MCF 10A (cell line): ENCODE results near the gene RPS16. TPM values are rescaled to one million over a fixed set of nuclear protein-coding genes. Genes with fewer than 3 reads are reported as not detected.

Source experiments
- BruUV-seq: library from RNA; stranded (reverse); fragments of 400-500 nt; replicated peaks from 2 replicates; lab custom pipeline; 2021; lab: Mats Ljungman, UMichigan
- CTCF ChIA-PET: fragments of 300-600 bp; sonication (Branson Sonifier 250); formaldehyde crosslinking; extraction: SDS; loops from one replicate; lab custom pipeline; 2021; ENCODE audit warnings: antibody characterized with exemption, inconsistent platforms; lab: Yijun Ruan, JAX
- POLR2A ChIA-PET: fragments of 300-600, 350-650 bp; sonication (Branson Sonifier 250); formaldehyde crosslinking; extraction: SDS; loops from one replicate; lab custom pipeline; 2020; ENCODE audit warnings: antibody characterized with exemption, inconsistent platforms; lab: Yijun Ruan, JAX
- DNase-seq: peaks from one replicate; pipeline ENCODE4 v3.0.0-alpha.2; 2018; ENCODE audit not compliant: unreplicated experiment
- H3K27ac Mint-ChIP-seq: one replicate; pipeline ENCODE4 v1.8.0; 2022; ENCODE audit warnings: mild to moderate bottlenecking, low read depth, mixed read lengths; ENCODE audit not compliant: unreplicated experiment
- H3K27me3 Mint-ChIP-seq: one replicate; pipeline ENCODE4 v1.8.0; 2022; ENCODE audit warnings: mixed read lengths; ENCODE audit not compliant: insufficient read depth, unreplicated experiment
- H3K36me3 Mint-ChIP-seq: one replicate; pipeline ENCODE4 v1.8.0; 2022; ENCODE audit warnings: mild to moderate bottlenecking, moderate library complexity, mixed read lengths; ENCODE audit not compliant: insufficient read depth, unreplicated experiment
- H3K4me1 Mint-ChIP-seq: one replicate; pipeline ENCODE4 v1.8.0; 2022; ENCODE audit warnings: mixed read lengths; ENCODE audit not compliant: insufficient read depth, unreplicated experiment
- H3K4me3 Mint-ChIP-seq: one replicate; pipeline ENCODE4 v1.8.0; 2022; ENCODE audit warnings: mild to moderate bottlenecking, moderate library complexity, mixed read lengths; ENCODE audit not compliant: unreplicated experiment
- H3K9me3 Mint-ChIP-seq: one replicate; pipeline ENCODE4 v1.8.0; 2022; ENCODE audit warnings: mixed read lengths; ENCODE audit not compliant: unreplicated experiment
- intact Hi-C: fragments of 100-400 bp; cut with micrococcal nuclease; formaldehyde crosslinking; loops from 2 replicates; pipeline ENCODE4 v1.14.1; 2022
- total RNA-seq: library from RNA; stranded (reverse); gene quantifications from 2 replicates; pipeline ENCODE4 v1.2.3, GENCODE V29; 2022
- TF ChIP-seq, protein P1 (sequence below): fragments of 200-600 bp; IDR thresholded peaks from one replicate; pipeline ENCODE4 v1.8.0; 2022; ENCODE audit warnings: antibody characterized with exemption, mild to moderate bottlenecking; ENCODE audit not compliant: unreplicated experiment

The RPS16 gene
- total RNA-seq, 1 experiment from 2014 or later, result 2,909 TPM

DNA sequence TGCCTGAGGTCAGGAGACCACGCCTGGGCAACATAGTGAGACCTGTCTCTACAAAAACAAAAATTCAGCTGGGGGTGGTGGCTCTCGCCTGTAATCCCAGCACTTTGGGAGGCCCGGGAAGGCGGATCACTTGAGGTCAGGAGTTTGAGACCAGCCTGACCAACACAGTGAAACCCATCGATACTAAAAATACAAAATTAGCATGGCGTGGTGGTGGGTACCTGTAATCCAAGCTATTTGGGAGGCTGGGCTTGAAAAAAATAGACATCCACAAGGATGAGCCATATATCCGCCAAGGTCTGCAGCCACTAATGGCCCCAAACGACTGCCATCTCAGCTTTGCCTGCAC is 3.1 kb downstream of the RPS16 start:
- BruUV-seq, result no TSS peak
- no peak overlapping the region for H3K4me3 Mint-ChIP-seq
- H3K36me3 Mint-ChIP-seq, result peaks cover 65% of the 10 kb centered on the region
- TF ChIP-seq, protein P1, sequence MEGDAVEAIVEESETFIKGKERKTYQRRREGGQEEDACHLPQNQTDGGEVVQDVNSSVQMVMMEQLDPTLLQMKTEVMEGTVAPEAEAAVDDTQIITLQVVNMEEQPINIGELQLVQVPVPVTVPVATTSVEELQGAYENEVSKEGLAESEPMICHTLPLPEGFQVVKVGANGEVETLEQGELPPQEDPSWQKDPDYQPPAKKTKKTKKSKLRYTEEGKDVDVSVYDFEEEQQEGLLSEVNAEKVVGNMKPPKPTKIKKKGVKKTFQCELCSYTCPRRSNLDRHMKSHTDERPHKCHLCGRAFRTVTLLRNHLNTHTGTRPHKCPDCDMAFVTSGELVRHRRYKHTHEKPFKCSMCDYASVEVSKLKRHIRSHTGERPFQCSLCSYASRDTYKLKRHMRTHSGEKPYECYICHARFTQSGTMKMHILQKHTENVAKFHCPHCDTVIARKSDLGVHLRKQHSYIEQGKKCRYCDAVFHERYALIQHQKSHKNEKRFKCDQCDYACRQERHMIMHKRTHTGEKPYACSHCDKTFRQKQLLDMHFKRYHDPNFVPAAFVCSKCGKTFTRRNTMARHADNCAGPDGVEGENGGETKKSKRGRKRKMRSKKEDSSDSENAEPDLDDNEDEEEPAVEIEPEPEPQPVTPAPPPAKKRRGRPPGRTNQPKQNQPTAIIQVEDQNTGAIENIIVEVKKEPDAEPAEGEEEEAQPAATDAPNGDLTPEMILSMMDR, result no peak
- H3K9me3 Mint-ChIP-seq, result no peaks in the 10 kb centered on the region
- peaks cover 8% of the 10 kb centered on the region for H3K4me1 Mint-ChIP-seq
- ChIA-PET CTCF (interaction anchor here (0.6 to 0.8 kb wide), 6 partner anchors 8 to 465 kb away, joined by 3 to 4 read pairs (median 3); no protein-coding TSS in a partner anchor), POLR2A (interaction anchor here (0.6 to 5.1 kb wide), 9 partner anchors 12 to 620 kb away, joined by 3 to 42 read pairs (median 7); partner anchors contain the start of genes MED29, PAF1, PLEKHG2 and ZFP36)
- no peak overlapping the region for H3K27ac Mint-ChIP-seq
- H3K27me3 Mint-ChIP-seq, result no peaks in the 10 kb centered on the region
- intact Hi-C loops, result no loop called here
- no peak for DNase-seq

DNA sequence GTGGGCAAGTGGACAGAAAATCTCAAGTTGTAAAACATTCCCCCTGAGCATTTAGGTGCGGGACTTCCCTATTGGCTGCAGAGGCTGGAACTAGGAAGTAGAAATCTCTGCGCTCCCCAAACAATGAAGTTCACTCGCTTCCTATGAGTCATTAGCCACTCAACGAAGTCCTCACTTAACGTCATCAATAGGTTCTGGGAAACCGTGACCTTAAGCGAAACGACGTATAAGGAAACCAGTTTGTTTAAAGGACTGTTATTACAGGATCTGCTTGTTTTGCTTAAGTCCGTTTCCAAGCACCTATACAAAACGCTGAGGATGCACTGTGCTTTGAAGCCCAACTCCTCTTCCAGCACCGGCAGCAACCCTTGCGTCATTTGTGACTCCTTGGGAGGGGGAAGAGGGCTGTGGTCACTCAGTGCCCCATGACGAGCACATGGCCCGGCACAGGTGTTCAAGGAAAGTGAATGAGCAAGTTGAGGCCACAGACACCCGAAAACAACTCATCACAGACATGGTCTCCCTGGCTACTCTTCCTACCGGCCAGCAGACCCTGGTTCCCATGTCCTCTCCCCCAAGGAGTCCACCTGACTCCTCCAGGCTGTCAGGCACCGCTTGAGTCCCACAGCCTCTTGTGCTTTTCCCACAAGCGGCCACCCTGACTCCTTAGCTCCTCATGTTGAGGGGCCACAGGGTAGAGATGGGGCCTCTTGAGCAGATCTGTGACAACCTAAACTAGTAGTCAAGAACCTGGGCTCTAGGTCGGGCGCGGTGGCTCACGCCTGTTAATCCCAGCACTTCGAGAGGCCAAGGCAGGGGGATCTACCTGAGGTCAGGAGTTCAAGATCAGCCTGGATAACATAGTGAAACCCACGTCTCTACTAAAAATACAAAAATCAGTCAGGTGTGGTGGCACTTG is 4.8 kb downstream of the RPS16 start:
- peak overlapping the region; percentile 71 for H3K27ac Mint-ChIP-seq
- H3K4me1 Mint-ChIP-seq, result no peaks in the 10 kb centered on the region
- TF ChIP-seq, protein P1, result no peak
- DNase-seq, result peak; percentile 98
- peaks cover 61% of the 10 kb centered on the region for H3K36me3 Mint-ChIP-seq
- TSS peak; percentile 49 for BruUV-seq
- no peaks in the 10 kb centered on the region for H3K27me3 Mint-ChIP-seq
- H3K9me3 Mint-ChIP-seq, result no peaks in the 10 kb centered on the region
- H3K4me3 Mint-ChIP-seq, result peak overlapping the region; percentile 38
- intact Hi-C loops, result loop anchor here (2.0 kb wide), 1 partner anchor 40 kb away; the partner anchor contains the start of genes MED29 and PAF1
- CTCF ChIA-PET, result no interaction called here
- POLR2A ChIA-PET, result interaction anchor here (0.8 to 5.1 kb wide), 6 partner anchors 14 to 40 kb away, joined by 5 to 42 read pairs (median 8); partner anchors contain the start of genes MED29, PAF1, PLEKHG2 and SUPT5H

DNA sequence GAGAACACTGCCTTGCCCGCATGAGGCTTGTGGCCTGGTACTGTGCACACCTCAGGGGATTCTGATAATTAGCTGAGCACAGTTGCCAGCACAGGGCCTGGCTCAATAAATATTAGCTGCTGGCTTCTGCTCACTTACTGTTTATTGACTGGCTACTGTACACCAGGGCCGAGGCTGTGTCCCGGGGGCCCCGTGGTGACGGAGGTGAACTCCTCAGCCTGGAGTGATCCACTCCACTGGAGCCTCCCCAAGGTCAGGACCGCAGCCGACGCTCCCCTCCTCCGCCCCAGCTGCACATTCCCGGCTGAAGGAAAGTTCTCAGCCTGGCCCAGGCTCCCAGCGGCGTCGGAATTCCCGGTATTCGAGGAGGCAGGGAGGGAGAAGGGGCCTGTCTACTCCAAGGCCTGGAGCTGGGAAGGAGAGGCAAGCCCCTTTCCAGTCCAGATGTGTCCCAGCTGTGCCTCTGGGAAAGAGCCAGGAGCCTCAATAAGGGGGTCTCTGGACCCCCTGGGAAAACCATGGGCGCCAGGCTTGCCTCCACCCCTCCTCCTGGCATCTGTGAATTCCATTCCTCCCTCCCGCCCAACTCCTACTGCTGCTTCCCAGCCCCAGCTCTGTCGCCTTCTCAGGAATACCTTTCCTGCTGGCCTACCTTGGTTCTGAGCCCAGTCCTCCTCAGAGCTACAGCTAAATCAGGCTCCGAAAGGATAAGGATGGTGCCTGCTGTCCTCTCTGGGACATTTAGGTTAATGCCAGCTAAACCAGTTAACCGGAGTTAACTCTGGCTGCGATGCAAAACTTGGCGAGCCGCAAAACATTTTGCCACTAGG is 7.3 kb downstream of the RPS16 start:
- H3K4me1 Mint-ChIP-seq, result no peaks in the 10 kb centered on the region
- H3K36me3 Mint-ChIP-seq, result peaks cover 36% of the 10 kb centered on the region
- DNase-seq, result no peak
- TF ChIP-seq, protein P1, result no peak
- no peaks in the 10 kb centered on the region for H3K9me3 Mint-ChIP-seq
- no TSS peak for BruUV-seq
- no peaks in the 10 kb centered on the region for H3K27me3 Mint-ChIP-seq
- ChIA-PET POLR2A (interaction anchor here (0.7 to 3.4 kb wide), 4 partner anchors 7 to 30 kb away, joined by 3 to 35 read pairs (median 4); partner anchors contain the start of genes RPS16 and SUPT5H), CTCF (interaction anchor here (0.7 to 1.7 kb wide), 4 partner anchors 9 to 542 kb away, joined by 3 to 6 read pairs (median 4); partner anchors contain the start of gene PLEKHG2)
- no peak overlapping the region for H3K4me3 Mint-ChIP-seq
- intact Hi-C loops, result no loop called here
- no peak overlapping the region for H3K27ac Mint-ChIP-seq
